Measurements from ENCODE around the gene STK11IP. TPM values are rescaled to one million over a fixed set of nuclear protein-coding genes. Genes with fewer than 3 reads are reported as not detected.
"Not testable (repeated sequence)": the region's sequence is repeated elsewhere in the genome, so short reads cannot be mapped to it uniquely, and the experiment has no call there.

The STK11IP gene
- total RNA-seq, 2 donors from 2014 or later = 18.3 to 60.3 TPM

DNA sequence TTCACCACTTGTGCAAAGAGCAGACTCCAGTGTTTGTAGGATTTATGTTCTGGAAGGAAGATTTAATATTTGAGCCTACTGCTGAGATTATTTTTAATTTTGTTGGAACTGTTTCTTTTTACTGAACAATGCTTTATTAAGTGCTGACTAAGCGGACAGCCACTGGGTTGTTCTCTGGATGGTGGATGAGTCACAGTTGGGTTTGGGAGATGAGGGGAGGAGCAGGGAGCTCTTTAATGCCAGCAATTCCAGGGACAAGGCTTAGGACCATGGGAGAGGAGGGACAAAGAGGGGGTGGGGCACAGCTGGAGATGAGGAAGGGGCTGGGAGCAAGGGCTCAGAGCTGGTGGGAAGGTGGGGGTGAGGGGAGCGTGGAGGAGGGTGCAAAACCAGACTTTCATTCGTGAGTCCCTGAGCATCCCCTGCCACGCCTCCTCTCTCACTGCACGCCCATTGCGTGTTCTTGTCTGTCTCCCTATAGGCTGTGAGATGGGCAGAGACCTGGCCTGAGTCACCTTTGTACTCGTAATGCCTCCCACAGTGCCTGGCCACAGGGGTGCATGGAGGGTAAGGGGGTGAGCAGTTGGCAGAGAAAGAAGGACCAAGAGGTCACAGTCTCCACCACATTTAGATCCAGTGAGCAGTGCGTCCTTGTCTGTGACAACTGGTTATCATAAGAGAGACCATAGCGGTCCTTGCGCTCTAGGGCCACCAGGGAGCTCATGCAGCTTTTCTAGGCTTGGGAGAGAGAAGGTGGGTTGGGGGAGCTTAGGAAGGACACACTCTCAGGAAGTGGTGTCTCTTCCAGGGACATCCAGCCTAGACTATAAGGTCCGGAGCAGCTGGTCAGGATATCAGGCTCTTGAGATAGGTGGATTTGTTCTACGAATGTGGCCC is 48.2 kb downstream of the STK11IP start:
- H3K9me3 ChIP-seq = no peaks in the 10 kb centered on the region
- no peak for DNase-seq (ENCODE audit: low spot score)
- H3K4me3 ChIP-seq = no peak overlapping the region
- 78% methylated on average over 12 of the region's 12 CpGs for WGBS
- H3K36me3 ChIP-seq = no peaks in the 10 kb centered on the region
- H3K27ac ChIP-seq = no peak overlapping the region
- peaks cover 4% of the 10 kb centered on the region for H3K4me1 ChIP-seq (replicated peaks)
- no peak for TF ChIP-seq CTCF (IDR thresholded peaks at IDR 0.05)
- no peak for TF ChIP-seq POLR2AphosphoS5 (IDR thresholded peaks at IDR 0.05)
- TF ChIP-seq POLR2A (IDR thresholded peaks at IDR 0.05) = no peak
- H3K27me3 ChIP-seq (replicated peaks; ENCODE audit: insufficient read depth) = no peaks in the 10 kb centered on the region
- intact Hi-C loops (cut with DNase I) = loop anchor here (5.0 kb wide), 1 partner anchor 489 kb away; no protein-coding TSS in a partner anchor

DNA sequence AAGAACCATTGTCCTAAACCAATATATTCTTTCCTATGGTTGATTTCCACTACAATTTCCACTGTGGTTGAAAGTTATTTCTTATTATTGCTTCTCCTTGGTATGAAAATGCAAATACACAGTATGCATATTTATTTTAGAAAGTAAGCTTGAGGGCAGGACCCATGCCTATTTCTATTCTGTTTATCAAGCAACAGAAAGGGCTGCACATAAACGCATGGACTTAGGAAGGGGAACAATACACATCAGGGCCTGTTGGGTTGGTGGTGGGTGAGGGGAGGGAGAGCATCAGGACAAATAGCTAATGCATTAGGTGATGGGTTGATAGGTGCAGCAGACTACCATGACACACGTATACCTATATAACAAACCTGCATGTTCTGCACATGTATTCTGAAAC is 50.5 kb downstream of the STK11IP start:
- H3K27ac ChIP-seq = no peak overlapping the region
- no peaks in the 10 kb centered on the region for H3K9me3 ChIP-seq
- H3K36me3 ChIP-seq = no peaks in the 10 kb centered on the region
- TF ChIP-seq POLR2AphosphoS5 (IDR thresholded peaks at IDR 0.05) = no peak
- TF ChIP-seq POLR2A (IDR thresholded peaks at IDR 0.05) = no peak
- no peak for TF ChIP-seq CTCF (IDR thresholded peaks at IDR 0.05)
- H3K4me1 ChIP-seq (replicated peaks) = no peaks in the 10 kb centered on the region
- H3K27me3 ChIP-seq (replicated peaks; ENCODE audit: insufficient read depth) = no peaks in the 10 kb centered on the region
- intact Hi-C loops (cut with DNase I) = loop anchor here (5.0 kb wide), 1 partner anchor 491 kb away; no protein-coding TSS in a partner anchor
- WGBS = 77% methylated on average over 2 of the region's 2 CpGs
- DNase-seq (ENCODE audit: low spot score) = no peak
- H3K4me3 ChIP-seq = no peak overlapping the region

- intact Hi-C loops (cut with DNase I) = loop anchor here (5.0 kb wide), 1 partner anchor 492 kb away; no protein-coding TSS in a partner anchor
- H3K4me3 ChIP-seq = no peak overlapping the region
- H3K27ac ChIP-seq = no peak overlapping the region
- no peaks in the 10 kb centered on the region for H3K36me3 ChIP-seq
- TF ChIP-seq POLR2AphosphoS5 (IDR thresholded peaks at IDR 0.05) (no peak), CTCF (IDR thresholded peaks at IDR 0.05) (no peak), POLR2A (IDR thresholded peaks at IDR 0.05) (no peak)
- H3K9me3 ChIP-seq = no peaks in the 10 kb centered on the region
- WGBS = 67% methylated on average over 4 of the region's 4 CpGs
- no peaks in the 10 kb centered on the region for H3K4me1 ChIP-seq (replicated peaks)
- no peaks in the 10 kb centered on the region for H3K27me3 ChIP-seq (replicated peaks; ENCODE audit: insufficient read depth)
- no peak for DNase-seq (ENCODE audit: low spot score)
These were observed 51.3 kb downstream of the STK11IP start for GRCh38 chr2:219648963-219649362.

DNA sequence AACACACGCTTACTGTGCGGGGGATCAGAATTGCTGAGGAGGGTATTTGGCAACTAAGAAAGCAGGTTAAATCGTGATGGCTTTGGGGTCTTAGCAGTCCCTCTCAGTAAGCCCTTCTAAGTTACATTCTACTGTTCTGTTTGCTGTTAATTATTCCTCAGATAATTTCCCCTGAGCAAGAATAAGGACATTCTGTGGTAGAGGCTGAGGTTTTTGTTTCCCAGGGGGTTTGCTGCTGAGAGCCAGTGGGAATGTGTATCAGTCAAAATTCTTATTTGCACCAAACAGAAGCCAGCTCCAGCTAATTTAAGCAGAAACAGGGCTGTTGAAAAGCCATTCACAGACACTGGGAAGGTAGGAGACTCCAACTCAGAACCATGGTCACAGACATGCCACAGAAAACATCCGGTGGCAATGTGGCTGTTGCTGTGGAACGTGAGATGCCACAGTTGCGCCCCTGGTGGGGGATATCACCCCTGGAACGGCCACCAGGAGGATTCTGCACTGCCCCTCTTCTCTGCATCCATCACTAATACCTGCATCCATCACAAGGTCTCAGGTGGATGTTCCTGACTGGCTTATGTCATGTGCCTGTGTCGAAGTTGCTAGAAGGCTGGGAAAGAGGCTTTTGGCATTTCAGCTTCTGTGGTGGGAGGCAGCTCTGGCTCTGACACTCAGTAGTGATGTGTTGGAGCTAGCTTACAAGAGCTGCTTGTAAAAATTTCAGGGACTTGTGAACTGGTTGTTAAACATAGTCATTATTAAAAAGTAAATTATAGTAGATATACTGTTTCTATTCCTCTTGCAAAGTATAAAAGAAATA is 53.0 kb downstream of the STK11IP start:
- intact Hi-C loops (cut with DNase I) = no loop called here

GRCh38 chr2:219651656-219652055 is 54.0 kb downstream of the STK11IP start:
- H3K27me3 ChIP-seq (replicated peaks; ENCODE audit: insufficient read depth); intact Hi-C loops (cut with DNase I); H3K27ac ChIP-seq; H3K9me3 ChIP-seq; H3K36me3 ChIP-seq; H3K4me3 ChIP-seq; DNase-seq (ENCODE audit: low spot score); H3K4me1 ChIP-seq (replicated peaks): not testable (repeated sequence)
- 74% methylated on average over 6 of the region's 6 CpGs for WGBS

More for the DNA sequence above, 53.0 kb downstream of the STK11IP start:
- no peak overlapping the region for H3K4me3 ChIP-seq
- H3K36me3 ChIP-seq = no peaks in the 10 kb centered on the region
- no peak for DNase-seq (ENCODE audit: low spot score)
- 67% methylated on average over 7 of the region's 8 CpGs for WGBS
- no peaks in the 10 kb centered on the region for H3K4me1 ChIP-seq (replicated peaks)
- H3K27ac ChIP-seq = no peak overlapping the region
- no peaks in the 10 kb centered on the region for H3K9me3 ChIP-seq
- H3K27me3 ChIP-seq (replicated peaks; ENCODE audit: insufficient read depth) = no peaks in the 10 kb centered on the region
- TF ChIP-seq POLR2AphosphoS5 (IDR thresholded peaks at IDR 0.05) (no peak), CTCF (IDR thresholded peaks at IDR 0.05) (no peak)
